BLaER1 (cell line): ENCODE data around the gene MPZL2.

Experiments
- H3K27ac ChIP-seq: shearing (Covaris generic); formaldehyde crosslinking; 2 replicates; pipeline ENCODE4 v1.8.1; 2022
- H3K27me3 ChIP-seq: shearing (Covaris generic); formaldehyde crosslinking; 2 replicates; pipeline ENCODE4 v1.8.1; 2022
- H3K36me3 ChIP-seq: shearing (Covaris generic); formaldehyde crosslinking; 2 replicates; pipeline ENCODE4 v1.8.1; 2022
- H3K4me1 ChIP-seq: shearing (Covaris generic); formaldehyde crosslinking; 2 replicates; pipeline ENCODE4 v1.8.1; 2022
- H3K4me2 ChIP-seq: shearing (Covaris generic); formaldehyde crosslinking; 2 replicates; pipeline ENCODE4 v1.8.1; 2022
- H3K4me3 ChIP-seq: shearing (Covaris generic); formaldehyde crosslinking; 2 replicates; pipeline ENCODE4 v1.8.1; 2022
- H3K9ac ChIP-seq: shearing (Covaris generic); formaldehyde crosslinking; 2 replicates; pipeline ENCODE4 v1.8.1; 2022
- H3K9me3 ChIP-seq: shearing (Covaris generic); formaldehyde crosslinking; 2 replicates; pipeline ENCODE4 v1.8.1; 2022
- H4K20me1 ChIP-seq: shearing (Covaris generic); formaldehyde crosslinking; 2 replicates; pipeline ENCODE4 v1.8.1; 2022
- Cebpa-rat ChIP-seq: shearing (Covaris generic); IDR thresholded peaks from 2 replicates; pipeline ENCODE4 v1.8.1; 2022

Gene MPZL2

DNA sequence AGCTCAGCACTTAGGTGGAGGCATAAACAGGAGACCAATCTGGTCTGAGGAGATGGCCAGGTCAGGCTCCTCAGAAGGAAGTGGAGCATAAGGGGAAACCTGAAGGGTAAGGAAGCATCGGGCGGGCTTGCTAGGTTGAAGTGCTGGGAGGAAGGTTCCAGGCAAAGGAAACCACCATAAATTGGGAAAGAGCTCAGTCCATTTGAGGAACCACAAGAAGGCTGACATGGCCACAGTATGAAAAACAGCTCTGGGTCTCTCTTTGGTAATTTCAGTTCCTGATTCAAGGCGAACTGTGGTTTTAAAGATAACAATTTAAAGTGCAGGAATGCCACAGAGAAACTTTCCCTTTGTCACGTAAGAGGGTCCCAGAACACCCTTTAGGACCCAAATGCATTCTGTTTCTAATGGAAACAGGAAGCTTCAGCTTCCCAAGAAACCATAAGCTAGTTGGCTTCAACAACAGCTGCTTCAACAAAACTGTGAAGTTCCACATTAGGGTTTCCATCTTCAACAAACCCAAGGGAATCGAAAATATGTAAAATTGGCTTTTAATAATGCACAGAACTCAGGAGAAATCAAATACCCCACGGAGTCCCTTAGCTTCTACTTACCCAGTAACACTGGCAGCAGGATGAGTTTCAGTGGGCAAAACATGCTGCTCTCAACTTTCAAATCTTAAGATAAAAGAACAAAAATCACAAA lies 49.7 kb downstream of the MPZL2 start:
- Histone ChIP-seq H3K9me3 (no peaks in the 10 kb centered on the region), H3K4me3 (no peak overlapping the region), H3K36me3 (no peaks in the 10 kb centered on the region), H3K4me1 (peaks cover 42% of the 10 kb centered on the region), H4K20me1 (no peaks in the 10 kb centered on the region), H3K27ac (no peak overlapping the region), H3K27me3 (no peaks in the 10 kb centered on the region), H3K4me2 (peak overlapping the region; percentile 71), H3K9ac (no peak overlapping the region; the same call in 1 of the 2 replicates)
- TF ChIP-seq Cebpa-rat = no peak

DNA sequence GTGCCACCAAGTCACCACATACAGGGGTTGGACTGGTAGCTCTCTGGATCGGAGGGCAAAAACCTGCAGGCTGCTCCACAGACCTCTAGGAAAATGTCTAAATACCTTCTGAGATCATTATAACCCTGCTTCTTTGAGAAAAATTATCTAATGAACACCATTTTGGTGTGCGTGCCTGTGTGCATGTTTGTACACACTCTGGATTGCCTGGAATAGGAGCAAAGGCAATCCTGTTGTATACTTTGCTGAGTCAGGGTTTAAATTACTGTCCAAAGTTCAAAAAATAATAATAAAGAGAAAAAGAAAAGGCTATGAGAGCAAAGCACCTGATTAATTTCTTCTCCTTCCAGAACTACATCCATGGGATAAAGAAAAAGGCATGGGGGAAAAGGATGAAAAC lies 50.3 kb downstream of the MPZL2 start:
- Histone ChIP-seq H3K9me3 (no peaks in the 10 kb centered on the region), H3K36me3 (no peaks in the 10 kb centered on the region), H3K27ac (no peak overlapping the region), H3K4me1 (peaks cover 42% of the 10 kb centered on the region), H3K4me2 (peak overlapping the region; percentile 71), H3K27me3 (no peaks in the 10 kb centered on the region), H4K20me1 (no peaks in the 10 kb centered on the region), H3K4me3 (no peak overlapping the region), H3K9ac (no peak overlapping the region)
- no peak for TF ChIP-seq Cebpa-rat

- Histone ChIP-seq H3K4me3 (no peak overlapping the region), H3K4me1 (peaks cover 42% of the 10 kb centered on the region), H3K9ac (no peak overlapping the region), H3K36me3 (no peaks in the 10 kb centered on the region), H3K27me3 (no peaks in the 10 kb centered on the region), H3K4me2 (peak overlapping the region; percentile 71; the same call in 1 of the 2 replicates), H4K20me1 (no peaks in the 10 kb centered on the region), H3K9me3 (no peaks in the 10 kb centered on the region), H3K27ac (no peak overlapping the region)
- no peak for TF ChIP-seq Cebpa-rat
These were observed 50.9 kb downstream of the MPZL2 start for GRCh38 chr11:118213201-118213600.

- peaks cover 42% of the 10 kb centered on the region for H3K4me1 ChIP-seq
- no peak overlapping the region for H3K4me3 ChIP-seq
- no peak overlapping the region for H3K27ac ChIP-seq
- no peaks in the 10 kb centered on the region for H4K20me1 ChIP-seq
- no peaks in the 10 kb centered on the region for H3K9me3 ChIP-seq
- H3K4me2 ChIP-seq = no peak overlapping the region; the same call in 1 of the 2 replicates
- H3K27me3 ChIP-seq = no peaks in the 10 kb centered on the region
- no peak for TF ChIP-seq Cebpa-rat
- no peak overlapping the region for H3K9ac ChIP-seq
- H3K36me3 ChIP-seq = no peaks in the 10 kb centered on the region
These were observed 51.3 kb downstream of the MPZL2 start for GRCh38 chr11:118212781-118213191.

- no peak overlapping the region for H3K4me3 ChIP-seq
- H3K36me3 ChIP-seq = no peaks in the 10 kb centered on the region
- peaks cover 39% of the 10 kb centered on the region for H3K4me1 ChIP-seq
- no peaks in the 10 kb centered on the region for H4K20me1 ChIP-seq
- no peak for TF ChIP-seq Cebpa-rat
- H3K9me3 ChIP-seq = no peaks in the 10 kb centered on the region
- no peak overlapping the region for H3K9ac ChIP-seq
- H3K27ac ChIP-seq = no peak overlapping the region
- no peaks in the 10 kb centered on the region for H3K27me3 ChIP-seq
- H3K4me2 ChIP-seq = no peak overlapping the region
These were observed 51.9 kb downstream of the MPZL2 start for GRCh38 chr11:118212131-118212725.

GRCh38 chr11:118211006-118211405 lies 53.1 kb downstream of the MPZL2 start:
- no peak overlapping the region for H3K9ac ChIP-seq
- TF ChIP-seq Cebpa-rat = no peak
- no peak overlapping the region for H3K27ac ChIP-seq
- no peaks in the 10 kb centered on the region for H3K27me3 ChIP-seq
- H3K4me2 ChIP-seq = no peak overlapping the region
- H4K20me1 ChIP-seq = no peaks in the 10 kb centered on the region
- no peaks in the 10 kb centered on the region for H3K36me3 ChIP-seq
- H3K4me3 ChIP-seq = no peak overlapping the region
- no peaks in the 10 kb centered on the region for H3K9me3 ChIP-seq
- H3K4me1 ChIP-seq = peaks cover 40% of the 10 kb centered on the region

DNA sequence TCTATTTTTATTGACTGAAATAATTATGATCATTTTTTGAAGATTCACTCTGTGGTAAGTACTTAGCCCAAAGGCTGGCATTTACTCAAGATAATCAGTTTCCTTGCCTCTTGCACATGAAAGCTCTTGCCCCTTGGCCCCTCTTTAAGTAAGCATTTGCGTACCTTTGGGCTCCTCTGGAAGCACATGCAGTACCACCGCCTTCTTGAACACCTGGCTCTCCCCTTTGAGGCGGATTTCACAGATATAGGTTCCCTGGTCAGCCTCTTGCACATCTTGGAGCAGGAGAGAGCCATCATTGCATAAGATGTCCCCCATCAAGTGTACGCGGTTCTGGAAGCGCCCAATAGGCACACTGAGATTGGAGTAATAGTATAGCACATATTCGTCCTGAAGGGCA lies 53.8 kb downstream of the MPZL2 start:
- Histone ChIP-seq H3K27me3 (no peaks in the 10 kb centered on the region), H3K27ac (no peak overlapping the region), H3K9me3 (no peaks in the 10 kb centered on the region), H3K4me1 (peaks cover 34% of the 10 kb centered on the region), H3K36me3 (no peaks in the 10 kb centered on the region), H4K20me1 (no peaks in the 10 kb centered on the region), H3K9ac (no peak overlapping the region), H3K4me3 (no peak overlapping the region), H3K4me2 (no peak overlapping the region)
- no peak for TF ChIP-seq Cebpa-rat

GRCh38 chr11:118209033-118209432 lies 55.1 kb downstream of the MPZL2 start:
- Histone ChIP-seq H3K4me2 (no peak overlapping the region), H3K9me3 (no peaks in the 10 kb centered on the region), H4K20me1 (no peaks in the 10 kb centered on the region), H3K4me1 (peaks cover 21% of the 10 kb centered on the region), H3K27me3 (no peaks in the 10 kb centered on the region), H3K27ac (no peak overlapping the region), H3K36me3 (no peaks in the 10 kb centered on the region), H3K4me3 (no peak overlapping the region), H3K9ac (no peak overlapping the region)
- no peak for TF ChIP-seq Cebpa-rat

DNA sequence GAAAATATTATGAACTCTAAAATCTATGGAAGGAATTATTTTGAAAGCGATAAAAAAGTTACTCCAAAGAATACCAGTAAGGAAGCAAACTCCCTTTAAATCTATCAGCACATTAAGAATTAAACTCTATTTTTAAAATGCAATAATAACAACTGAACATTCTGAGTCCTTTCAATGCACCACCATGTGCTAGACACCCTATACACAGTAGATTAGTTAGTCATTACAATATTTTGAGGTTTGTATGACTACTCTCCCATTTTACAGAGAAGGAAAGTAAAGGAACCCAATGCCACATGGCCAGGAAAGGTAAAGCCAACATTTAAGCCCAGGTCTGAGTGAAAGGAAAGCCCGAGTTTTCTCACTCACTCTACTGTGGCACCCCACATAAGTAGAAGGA lies 57.0 kb downstream of the MPZL2 start:
- Histone ChIP-seq H3K9ac (no peak overlapping the region), H3K27ac (no peak overlapping the region), H3K4me2 (peak overlapping the region; percentile 8; the same call in 1 of the 2 replicates), H3K4me1 (peaks cover 10% of the 10 kb centered on the region; the same call in 1 of the 2 replicates), H3K4me3 (no peak overlapping the region), H4K20me1 (no peaks in the 10 kb centered on the region), H3K9me3 (no peaks in the 10 kb centered on the region), H3K27me3 (no peaks in the 10 kb centered on the region), H3K36me3 (no peaks in the 10 kb centered on the region)
- no peak for TF ChIP-seq Cebpa-rat

- Histone ChIP-seq H3K4me1 (peaks cover 10% of the 10 kb centered on the region; the same call in 1 of the 2 replicates), H3K27me3 (no peaks in the 10 kb centered on the region), H3K36me3 (no peaks in the 10 kb centered on the region), H3K9ac (no peak overlapping the region), H3K9me3 (no peaks in the 10 kb centered on the region), H3K4me2 (peak overlapping the region; percentile 8; the same call in 1 of the 2 replicates), H3K4me3 (no peak overlapping the region), H3K27ac (no peak overlapping the region), H4K20me1 (no peaks in the 10 kb centered on the region)
- TF ChIP-seq Cebpa-rat = no peak
These were observed 57.6 kb downstream of the MPZL2 start for GRCh38 chr11:118206391-118207031.
